HG02610 (cell line): ENCODE results near the gene CDH8.
"Not testable (repeated sequence)": the region's sequence is repeated elsewhere in the genome, so short reads cannot be mapped to it uniquely, and the experiment has no call there.

Source experiments
- ATAC-seq: cut with Tn5 transposase; IDR thresholded peaks from one replicate; pipeline ENCODE4 v1.9.1; 2021; ENCODE audit warnings: mild to moderate bottlenecking, moderate library complexity; ENCODE audit not compliant: unreplicated experiment

Gene CDH8

DNA sequence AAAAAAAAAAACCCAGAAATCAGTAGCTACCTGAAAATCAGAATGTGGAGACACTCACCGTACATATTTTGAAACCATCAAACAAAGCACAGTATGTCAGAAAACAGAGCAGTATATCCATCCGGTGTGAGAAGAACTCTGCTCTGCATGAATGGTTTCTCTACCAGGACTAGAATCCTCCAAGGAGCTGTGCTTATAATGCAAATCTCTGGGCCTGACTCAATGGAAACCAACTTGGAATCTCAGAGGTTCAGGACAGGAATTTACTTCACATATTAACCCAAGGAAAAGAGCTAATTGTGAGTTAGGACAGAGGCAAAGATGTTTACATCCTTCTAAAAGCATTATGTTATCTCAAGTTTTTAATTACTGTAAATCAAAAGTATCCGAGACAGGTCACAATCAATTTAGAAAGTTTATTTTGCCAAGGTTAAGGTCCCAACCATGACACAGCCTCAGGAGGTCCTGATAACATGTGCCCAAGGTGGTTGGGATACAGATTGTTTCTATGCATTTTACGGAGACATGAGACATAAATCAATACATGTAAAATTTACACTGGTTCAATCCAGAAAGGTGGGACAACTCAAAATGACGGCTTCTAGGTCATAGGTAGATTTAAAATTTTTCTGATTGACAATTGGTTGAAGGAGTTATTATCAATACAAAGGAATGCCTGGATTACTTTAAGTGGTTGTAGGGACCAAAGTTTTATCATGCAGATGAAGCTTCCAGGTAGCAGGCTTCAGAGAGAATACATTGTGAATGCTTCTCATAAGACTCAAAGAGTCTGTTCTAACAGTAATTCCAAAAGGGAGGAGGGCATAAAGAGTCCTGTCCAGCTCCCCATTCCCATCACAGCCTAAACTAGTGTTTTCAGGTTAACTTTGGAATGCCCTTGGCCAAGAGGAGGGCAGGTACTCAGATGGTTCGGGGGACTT is 164.1 kb downstream of the CDH8 start:
- no peak for ATAC-seq

DNA sequence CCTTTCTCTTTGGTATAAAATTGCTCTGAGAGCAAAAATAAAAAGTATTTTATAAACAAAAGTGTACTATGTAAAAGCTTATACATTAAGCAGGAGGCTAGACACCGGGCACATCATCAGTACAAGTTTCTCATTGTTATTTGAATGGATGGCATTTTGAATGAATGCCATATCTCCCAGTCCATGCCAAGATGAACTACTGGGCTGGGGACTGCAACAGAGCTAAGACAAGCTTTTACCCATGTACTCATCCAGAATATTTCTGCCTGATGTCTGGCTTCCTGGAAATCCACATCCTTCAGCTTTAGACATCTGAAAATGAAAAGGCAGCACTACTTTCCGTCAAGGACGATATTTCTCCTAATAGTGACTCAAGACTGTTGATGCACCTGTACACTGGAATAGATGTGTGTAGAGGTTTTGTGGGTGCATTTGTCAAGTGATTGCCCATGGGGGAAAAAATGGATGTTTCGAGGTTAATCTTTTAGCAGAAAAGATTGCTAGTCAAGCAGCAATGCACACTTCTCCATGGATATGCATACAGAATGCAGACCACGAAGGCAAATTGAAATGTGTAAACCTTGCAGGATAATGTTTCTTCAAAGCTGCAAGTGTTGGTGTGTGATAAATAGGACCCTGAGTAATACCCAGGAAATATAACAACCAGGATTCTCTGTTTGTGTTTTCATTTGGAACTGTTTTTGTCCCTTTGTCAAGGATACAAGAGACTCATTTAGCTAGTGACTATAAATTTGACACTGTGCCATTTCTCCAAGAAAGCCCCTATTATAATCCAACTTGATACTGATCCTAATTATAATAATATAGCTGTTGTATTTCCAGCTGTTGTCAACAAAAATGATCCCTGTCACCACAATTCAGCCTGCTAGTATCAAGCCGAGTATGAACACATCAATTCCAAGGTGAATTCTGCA is 173.8 kb downstream of the CDH8 start:
- no peak for ATAC-seq

DNA sequence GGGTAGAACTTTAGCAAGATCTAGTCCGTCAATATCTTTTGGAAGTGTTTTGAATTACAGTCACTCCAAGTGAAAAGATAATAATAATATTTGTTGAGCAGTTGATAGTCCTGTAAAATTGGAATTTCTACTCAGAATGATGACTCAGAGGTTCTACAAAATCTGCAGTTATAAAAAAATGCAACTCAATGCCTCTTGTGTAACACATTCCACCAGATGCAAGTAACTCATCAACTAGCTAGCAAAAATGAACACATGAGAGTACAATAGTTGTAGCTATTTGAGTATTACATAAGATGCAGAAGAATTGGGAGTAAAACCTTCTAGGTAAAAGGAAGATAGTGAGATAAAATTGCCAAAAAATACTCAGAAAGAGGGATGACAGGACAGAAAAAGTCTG is 177.2 kb downstream of the CDH8 start:
- ATAC-seq: no peak

DNA sequence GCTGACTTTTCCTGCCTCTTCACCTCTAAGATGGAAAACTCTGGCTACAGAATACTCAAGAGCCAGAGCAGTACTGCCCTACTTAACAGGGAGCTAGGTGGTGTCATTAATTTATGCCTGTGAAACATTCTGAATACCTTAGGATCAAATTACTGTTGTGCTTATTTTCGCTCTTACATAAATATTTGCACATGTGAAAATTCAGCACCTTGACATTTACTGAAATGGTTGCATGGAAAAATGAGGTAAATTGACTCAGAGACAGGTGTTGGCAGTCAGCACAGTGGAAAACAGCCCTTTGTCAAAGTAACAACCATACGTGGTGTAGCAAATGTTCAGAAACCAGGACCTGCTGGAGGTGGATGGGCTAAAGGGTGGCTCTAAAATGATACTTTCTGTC is 193.6 kb downstream of the CDH8 start:
- ATAC-seq: no peak

DNA sequence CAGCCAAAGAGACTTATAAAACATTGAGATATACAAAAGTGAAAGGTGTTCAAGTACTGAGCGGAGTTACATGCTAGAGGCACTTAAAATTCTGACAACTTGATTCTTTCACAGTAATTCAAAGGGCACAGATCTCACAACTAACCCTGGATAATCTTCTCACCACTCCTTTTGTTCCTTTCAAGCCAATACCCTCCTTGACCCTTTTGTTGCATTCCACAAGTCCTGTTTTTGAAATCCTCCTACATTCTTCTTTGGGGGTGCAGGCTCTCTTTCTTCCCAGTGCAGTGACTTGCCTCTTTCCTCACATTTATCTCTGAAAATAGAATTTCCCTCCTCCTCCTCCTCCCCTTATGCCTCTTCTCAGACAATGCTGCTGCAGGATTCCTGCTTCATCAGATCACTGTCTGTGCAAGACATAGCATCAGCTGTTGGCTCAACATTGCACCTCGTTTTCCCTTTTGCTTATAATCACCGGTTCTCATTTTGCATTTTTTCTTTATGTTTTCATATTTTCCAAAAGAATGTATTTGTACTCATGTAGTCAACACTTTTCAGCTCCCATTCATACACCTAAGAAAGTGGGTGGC is 199.3 kb downstream of the CDH8 start:
- no peak for ATAC-seq

DNA sequence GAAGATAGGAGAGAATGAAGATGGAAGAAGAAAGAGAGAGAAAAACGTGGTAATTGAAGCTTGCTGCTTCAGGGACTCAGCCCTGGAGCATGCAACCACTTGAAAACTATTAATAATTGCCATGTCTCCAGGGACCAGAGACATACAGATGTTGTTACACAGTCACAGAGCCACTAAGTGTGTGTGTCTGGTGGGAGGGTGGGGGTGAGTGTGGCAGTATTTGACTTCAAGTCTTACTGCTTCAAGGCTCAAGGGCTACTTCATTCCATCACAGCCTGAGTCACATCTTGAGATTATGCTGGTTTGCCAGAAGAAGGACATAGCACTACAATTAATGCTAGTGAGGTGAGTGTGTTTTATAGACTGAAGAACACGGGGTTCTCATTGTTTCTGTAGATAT is 202.2 kb downstream of the CDH8 start:
- ATAC-seq: no peak

DNA sequence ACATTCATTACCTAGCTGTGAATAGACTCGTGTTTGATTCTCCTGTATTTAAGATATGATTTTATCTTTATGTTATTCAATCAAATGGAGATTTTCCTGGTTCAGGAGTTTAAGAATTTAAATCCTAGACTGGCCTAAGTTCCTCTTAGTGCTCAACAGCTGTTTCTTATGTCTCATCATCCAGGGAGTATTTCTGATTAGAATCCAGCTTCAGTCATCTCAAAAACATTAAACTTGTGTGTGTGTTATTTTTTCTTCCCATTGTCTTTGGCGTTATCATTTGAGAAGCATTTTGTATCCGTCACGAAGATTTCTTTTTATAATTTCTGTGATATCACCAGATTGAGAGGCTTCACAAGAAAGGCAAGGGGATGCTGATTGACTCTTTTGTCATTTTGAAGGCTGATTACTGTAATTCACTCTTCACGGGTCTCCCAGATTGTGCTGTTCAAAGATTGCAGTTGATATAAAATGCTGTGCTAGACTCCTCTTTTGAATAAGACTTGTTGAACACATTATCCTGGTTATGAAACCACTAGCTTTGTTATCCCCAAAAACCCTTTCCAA is 204.8 kb downstream of the CDH8 start:
- ATAC-seq: no peak

DNA sequence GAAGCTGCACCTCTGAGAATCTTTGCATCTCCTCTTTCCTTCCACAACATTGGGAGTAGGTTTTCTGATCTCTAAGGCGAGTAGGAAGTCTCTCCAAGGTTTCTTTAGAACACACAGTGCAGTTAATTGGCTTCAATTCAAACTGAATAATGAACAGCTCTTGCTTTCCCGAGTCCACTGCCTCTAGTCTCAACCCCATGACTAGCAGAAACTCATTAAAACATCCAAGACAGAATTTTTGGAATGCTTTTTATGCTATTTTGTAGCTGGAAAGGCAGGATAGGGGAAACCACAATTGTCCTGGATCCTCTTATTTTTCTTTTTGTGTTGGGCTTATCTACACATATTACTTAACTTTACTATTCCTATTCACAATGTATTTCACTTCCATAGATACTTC is 206.6 kb downstream of the CDH8 start:
- ATAC-seq: no peak

DNA sequence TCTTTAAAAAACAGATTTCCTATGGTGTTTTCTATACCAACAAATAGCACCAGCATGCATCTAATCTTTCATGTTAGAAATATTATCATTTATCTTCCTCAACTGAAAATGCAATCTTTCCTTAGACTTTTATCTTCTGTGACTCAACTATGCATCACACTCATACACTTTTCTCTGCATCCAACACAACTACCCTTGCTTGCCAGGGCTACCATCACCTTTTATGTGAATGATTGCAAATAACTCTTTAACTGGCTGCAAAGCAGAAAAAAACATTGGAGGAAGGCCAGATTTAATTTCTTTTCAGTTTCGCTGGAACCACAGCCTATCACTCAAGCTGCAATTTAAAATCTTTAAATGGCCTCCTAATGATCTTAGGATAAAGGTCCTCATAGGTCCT is 212.9 kb downstream of the CDH8 start:
- no peak for ATAC-seq

DNA sequence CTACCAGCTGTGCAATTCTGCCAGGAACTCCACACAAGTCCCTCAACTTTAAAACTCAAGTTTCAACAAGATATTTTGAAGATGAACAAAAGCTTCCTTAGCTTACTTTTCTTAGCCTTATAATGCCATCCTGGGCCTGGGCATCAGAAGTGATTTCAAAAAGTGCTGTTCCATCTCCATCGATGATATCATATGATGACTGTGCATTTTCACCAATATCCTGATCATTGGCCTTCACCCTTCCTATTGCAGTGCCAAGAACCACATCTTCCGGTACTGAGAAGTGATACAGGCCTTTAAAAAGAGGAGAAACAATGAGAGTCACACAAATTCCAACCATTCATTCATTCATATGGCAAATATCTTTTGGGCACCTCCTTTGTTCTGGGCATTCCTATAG is 215.4 kb downstream of the CDH8 start:
- ATAC-seq: no peak

DNA sequence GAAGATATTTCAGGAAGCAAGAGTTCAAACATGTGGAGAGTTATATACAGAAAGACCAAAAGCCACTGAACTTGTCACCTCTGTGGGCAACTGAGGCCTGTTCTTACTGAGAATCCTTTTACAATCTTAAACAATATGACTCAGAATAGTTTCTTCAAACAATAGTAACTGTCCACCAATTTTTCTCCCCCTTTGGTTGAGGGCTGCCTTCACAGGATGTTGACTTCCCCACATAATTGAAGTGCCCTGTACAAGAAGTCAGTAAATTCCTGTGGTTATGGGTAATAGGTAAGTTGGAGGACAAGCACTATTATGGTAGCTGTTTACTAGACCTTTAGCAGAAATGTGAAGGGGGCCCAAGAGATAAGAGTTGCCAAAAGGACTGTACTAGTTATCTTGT is 215.8 kb downstream of the CDH8 start:
- no peak for ATAC-seq

DNA sequence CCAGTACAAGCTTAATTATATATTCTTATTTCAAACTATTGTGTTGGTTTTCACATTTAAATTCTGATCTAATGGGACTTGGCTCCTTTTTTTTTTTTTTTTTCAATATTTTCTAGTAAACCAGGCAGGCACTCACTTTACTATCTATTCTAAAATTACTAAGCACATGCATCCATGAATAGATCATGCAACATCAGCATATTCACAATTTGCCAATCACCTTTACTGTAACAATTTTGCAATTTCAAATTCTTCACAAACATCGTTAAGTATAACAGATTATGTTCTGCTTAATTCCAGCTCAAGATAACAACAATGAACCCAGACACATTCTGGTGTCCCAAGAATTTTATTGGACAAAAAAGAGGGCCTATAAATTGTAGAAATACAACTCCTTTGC is 217.4 kb downstream of the CDH8 start:
- ATAC-seq: no peak

DNA sequence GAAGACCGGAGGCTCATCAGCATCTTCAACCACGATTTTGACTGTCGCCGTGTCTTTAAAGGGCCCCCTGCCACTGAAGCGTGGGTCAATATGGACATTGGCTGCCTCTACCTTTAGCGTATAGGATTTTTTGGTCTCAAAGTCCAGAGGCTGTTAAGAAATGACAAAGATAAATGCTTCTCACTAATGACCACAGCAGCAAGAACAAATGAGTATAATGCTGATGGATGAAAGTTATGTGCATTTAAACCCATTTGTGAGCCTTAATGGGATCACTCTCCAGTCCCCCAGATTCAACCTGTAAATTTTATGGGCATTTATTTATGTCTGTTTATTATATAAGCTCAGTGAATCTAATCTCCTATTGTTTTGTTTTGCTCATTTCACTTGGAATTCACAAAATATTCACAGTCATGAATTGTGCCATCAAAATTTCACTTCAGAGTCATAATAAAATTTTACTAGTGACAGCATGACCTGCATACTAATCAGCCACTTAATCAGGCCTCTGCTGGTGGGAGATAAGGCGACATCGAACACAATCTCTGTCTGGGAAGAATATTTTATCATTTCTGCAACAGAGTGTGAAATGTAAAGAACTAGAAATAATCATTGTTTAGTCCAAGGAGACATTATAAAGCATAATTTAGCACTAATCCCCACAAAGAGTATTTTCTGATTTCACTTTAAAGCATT is 218.5 kb downstream of the CDH8 start:
- ATAC-seq: no peak

DNA sequence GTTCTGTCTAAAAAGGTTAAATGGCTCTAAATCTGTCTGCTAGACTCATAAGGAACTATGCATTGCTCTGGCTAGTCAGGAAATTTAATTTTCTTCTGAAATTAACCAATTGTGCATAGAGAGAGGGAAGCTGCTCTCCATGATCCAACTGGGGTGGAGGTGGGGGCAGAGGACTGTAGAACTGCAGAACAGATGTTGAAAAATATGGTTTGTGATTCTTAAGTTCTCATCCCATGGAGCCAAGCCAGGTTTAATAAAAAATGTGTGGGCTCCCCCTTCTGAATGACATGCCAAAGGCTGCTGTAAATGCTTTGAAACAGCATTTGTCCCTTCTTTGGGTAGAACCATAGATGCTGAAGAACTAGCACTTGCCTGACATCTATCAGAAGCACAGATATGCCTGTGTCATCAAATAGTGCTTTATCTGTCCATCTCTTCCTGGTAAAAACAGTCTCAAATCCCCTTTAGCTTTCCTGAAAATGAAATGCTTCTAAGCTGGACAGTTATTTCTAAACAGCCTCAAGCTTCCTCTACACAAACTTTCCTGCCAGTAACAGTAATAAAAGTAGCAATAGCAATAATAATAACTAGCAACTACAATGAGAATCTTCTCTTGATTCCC is 221.4 kb downstream of the CDH8 start:
- no peak for ATAC-seq

DNA sequence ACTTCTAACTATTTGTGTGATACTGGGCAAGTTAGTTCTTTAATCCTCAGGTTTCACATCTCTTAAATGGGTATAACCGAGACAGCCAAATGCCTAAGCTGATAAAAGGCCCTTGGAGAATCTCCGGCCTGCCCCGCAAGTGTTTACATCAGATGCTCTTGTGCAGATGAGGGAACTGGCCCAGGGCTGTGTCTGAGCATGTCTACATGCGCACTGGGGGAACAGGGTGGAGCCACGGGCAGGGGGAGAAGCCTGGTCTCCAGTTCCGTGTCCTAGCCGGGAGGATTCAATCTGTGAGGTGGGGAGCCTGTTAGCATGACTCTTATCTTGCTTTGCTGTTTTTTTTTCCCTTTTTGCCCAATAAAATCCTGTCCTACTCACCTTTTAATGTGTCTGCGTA is 222.9 kb downstream of the CDH8 start:
- no peak for ATAC-seq

DNA sequence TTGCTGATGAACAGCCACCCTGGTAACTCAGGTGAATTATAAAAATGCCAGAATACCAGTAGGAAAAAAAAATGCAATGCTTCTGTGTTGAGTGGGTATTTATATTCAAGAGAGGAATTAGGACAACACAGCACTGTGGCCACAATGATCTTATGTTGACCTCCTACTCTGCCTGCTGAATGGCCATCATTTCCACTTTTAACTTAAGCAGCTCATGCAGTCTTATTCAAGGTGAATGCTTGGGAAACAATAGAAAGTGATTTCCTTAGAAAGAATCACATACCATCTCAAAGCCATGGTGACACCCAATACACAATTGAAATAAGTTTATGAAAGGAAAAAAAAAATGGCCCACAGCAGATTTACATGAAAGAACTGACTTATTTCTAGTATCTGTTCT is 224.0 kb downstream of the CDH8 start:
- ATAC-seq: no peak

DNA sequence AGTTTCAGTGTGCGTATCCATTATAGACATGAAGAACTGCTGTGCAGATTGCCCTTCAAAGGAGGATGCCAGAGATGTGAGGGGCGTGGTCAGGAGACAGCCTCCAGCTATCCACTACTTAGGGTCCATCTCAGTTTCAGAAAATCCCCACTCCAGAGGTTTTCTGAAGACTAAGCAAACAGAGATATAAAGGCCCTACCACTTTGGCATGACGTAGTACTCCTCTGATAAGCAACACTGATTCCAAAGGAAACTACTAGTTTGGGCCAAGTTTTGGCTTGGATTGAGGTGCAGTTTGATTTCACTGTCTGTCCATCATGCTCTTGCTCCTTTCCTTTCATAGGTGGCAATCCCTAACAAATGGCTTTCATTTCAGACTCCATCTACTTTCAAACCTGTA is 228.7 kb downstream of the CDH8 start:
- ATAC-seq: no peak

DNA sequence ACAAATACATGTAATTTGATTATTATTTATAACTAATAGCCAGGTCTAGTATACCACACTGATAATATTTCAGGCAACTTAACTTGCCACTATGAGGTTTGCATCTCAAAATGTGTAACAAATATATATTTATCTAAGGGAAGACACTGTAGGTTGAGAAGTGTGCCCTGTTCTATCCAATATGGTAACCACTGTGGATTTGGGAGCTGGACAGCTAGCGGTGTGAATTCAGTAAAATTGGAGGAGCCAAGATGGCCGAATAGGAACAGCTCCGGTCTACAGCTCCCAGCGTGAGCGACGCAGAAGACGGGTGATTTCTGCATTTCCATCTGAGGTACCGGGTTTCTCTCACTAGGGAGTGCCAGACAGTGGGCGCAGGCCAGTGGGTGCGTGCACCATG is 235.0 kb downstream of the CDH8 start:
- ATAC-seq: not testable (repeated sequence)

DNA sequence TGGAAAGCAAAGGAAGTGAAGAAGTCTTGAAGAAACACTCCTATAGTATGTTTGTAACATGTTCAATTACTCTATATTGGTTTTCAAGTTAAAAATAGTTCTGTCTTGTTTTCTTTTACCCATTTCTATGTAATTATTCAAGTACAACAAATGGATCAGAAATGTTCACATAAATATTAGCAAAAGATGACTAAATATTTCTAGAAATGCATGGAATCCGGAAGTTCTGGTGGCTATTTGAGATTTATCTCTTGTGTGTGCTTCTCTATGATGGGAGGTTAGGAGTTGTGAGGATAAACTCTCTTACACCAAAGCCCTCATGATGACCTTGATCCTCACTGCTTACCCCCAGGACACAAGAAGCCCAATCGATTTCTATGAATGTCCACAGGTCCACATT is 237.5 kb downstream of the CDH8 start:
- no peak for ATAC-seq

DNA sequence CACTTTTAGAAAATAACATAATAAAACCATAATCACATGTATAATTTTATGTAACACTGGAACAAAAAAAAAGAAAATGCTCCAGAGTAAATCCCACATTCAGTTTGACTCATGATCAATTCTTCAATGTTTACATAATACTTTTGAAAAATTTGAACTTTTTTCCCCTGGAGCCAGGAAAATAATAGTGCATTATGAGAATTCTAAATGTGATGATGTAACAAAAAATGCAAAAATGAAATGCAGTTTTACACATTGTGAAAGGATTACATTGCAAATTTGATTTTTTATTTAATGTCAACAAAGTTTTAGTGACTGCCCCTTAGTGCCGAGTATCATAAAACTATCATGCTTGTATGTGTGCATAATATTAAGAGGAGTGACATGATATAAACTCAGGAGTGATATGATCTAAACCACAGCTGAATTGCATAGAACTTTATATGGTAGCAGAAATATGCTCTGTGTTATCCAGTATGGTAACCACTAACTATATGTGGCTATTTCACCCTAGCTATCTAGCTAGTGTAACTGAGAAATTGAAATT is 238.2 kb downstream of the CDH8 start:
- ATAC-seq: no peak
